H7 (cell line): Measurements from ENCODE around the gene ID2. TPM values are rescaled to one million over a fixed set of nuclear protein-coding genes. Genes with fewer than 3 reads are reported as not detected.
A peak's percentile ranks its signal among the peaks of the same experiment; 100 is the strongest.

Experiments used
- DNase-seq: peaks from one replicate; pipeline ENCODE4 v3.0.0; 2012
- H3K27me3 ChIP-seq: 2 replicates; pipeline ENCODE4 v1.6.0; 2011; ENCODE audit warnings: mild to moderate bottlenecking, low read length; ENCODE audit not compliant: control insufficient read depth, insufficient read depth
- H3K36me3 ChIP-seq: replicated peaks from 2 replicates; pipeline ENCODE4 v1.5.1; 2011; ENCODE audit warnings: low read length; ENCODE audit not compliant: control insufficient read depth, insufficient read depth
- H3K4me3 ChIP-seq: 2 replicates; pipeline ENCODE4 v1.5.1; 2011; ENCODE audit warnings: low read depth, mild to moderate bottlenecking, control low read depth, low read length, moderate library complexity; ENCODE audit not compliant: insufficient read depth
- total RNA-seq: library from RNA; depleted of rRNA; stranded (reverse); fragments of >200 nt; shearing (Covaris generic); gene quantifications from 2 replicates; pipeline ENCODE4 v1.2.3, GENCODE V29; 2014

Gene ID2
- total RNA-seq, 1 experiment from 2014 or later, result 38.7 TPM

DNA sequence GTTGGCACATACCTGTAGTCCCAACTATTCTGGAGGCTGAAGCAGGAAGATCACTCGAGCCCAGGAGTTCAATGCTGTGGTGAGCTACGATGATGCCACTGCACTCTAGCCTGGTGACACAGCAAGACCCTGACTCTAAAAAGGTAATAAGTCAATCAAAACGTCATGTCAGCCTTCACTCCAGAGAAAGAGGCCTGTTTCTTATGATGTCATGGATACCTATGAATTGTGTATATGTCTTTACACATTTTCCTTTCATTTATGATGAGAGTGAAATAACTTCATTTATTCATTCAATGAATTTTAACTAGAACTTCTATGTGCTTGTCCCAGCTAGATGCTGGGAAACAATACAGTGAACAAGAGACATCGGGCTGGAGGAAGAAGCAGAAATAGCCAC lies 25.0 kb upstream of the ID2 start:
- no peak for DNase-seq
- H3K27me3 ChIP-seq, result no peaks in the 10 kb centered on the region
- H3K4me3 ChIP-seq, result no peak overlapping the region
- no peaks in the 10 kb centered on the region for H3K36me3 ChIP-seq

DNA sequence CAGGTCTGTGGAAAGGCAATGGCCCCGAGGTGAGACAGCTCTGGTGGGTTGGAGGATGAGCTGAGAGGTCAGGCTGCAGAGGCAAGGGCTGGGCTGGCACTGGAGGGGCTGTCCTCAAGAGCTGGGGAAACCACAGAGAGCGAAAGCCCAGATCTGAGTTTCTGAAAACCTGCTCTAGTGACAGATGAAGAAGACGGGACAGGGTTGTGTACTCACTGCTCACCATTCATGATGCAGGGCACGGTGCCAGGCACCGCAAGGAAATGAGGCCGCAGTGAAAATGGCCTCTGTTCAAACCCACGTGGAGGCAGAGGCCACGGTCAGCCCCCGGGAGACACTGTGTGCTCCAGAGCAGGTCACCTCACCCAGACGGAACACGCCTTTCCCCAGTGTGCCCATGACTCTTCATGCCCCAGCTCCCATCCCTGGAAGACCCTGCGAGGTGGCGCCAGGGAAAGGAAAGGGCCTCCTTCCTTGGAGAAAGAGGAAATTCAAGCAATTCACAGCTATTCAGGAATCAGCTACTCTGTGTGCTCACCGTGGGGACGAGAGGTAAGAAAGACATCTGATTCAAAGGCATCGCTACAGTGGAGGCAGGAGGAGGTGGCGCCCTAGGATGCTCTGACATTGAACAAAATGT lies 24.3 kb upstream of the ID2 start:
- H3K27me3 ChIP-seq, result no peaks in the 10 kb centered on the region
- no peaks in the 10 kb centered on the region for H3K36me3 ChIP-seq
- no peak for DNase-seq
- H3K4me3 ChIP-seq, result no peak overlapping the region

GRCh38 chr2:8658064-8658862 lies 23.6 kb upstream of the ID2 start:
- DNase-seq, result no peak
- no peaks in the 10 kb centered on the region for H3K27me3 ChIP-seq
- no peaks in the 10 kb centered on the region for H3K36me3 ChIP-seq
- no peak overlapping the region for H3K4me3 ChIP-seq

DNA sequence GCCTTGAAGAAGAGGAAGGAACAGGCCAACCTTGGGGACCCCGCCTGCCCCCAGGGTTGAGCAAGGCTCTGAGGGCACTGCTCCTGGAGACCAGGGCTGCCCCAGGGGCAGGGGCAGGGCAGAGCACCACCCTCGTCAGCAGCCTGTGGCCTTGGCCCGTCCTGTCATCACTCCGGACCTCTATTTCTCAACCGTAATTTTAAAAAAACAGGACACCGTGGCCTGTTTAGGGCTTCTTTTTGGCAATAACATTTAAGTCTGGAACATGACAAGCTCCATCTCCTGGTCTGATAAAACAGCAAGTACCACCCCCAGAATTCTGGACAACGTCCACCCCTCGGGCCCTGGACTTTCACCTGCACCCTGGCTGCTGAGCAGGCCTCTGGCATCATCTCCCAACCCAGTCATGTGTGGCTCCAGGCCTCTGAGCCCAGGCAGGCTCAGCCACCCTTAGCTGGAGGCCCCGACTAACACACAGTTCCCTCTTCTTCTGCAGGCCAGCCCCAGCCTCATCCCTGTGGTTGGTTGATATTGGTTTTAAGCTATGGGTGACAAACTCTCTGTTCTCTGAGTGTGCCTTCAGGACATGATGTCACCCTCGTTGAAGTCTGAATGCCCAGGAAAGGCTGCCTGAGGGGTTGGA lies 22.6 kb upstream of the ID2 start:
- Histone ChIP-seq H3K4me3 (no peak overlapping the region), H3K27me3 (no peaks in the 10 kb centered on the region), H3K36me3 (no peaks in the 10 kb centered on the region)
- DNase-seq, result no peak

DNA sequence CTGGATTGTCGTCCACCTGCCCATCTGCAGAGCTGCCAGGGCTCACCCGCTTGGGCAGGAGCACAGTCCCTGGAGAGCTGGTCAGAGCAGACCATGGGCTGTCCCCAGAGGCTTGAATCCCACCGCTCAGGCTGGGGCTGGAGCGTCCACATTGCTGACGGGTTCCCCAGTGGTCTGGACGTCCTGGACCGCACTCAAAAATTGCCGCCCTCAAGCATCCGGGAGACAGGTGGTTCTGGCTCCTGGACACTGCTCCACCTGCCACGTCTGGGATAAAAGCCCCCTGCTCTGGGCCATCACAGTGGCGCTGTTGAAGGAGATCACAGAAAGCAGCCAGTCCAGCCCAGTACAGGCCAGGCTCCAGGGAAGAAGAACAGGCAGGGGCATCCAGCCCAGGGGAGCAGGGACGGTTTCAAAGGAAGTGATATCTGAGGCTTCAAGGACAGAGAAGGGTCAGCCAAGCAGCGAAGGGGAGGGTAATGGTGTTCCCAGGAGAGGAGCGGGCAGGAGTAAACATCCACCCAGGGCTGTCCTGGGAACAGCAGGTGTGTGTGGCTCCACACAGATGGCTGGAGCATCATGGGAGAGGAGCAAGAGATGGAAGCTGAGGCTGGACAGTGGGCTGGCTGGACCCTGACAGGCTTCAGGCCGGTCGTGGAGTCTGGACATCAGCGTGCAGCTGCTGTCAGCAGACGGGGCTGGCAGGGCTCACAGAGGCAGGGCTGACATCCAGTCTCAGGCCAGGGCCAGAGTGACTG lies 21.9 kb upstream of the ID2 start:
- no peaks in the 10 kb centered on the region for H3K36me3 ChIP-seq
- no peak overlapping the region for H3K4me3 ChIP-seq
- H3K27me3 ChIP-seq, result no peaks in the 10 kb centered on the region
- peak; percentile 52 for DNase-seq

DNA sequence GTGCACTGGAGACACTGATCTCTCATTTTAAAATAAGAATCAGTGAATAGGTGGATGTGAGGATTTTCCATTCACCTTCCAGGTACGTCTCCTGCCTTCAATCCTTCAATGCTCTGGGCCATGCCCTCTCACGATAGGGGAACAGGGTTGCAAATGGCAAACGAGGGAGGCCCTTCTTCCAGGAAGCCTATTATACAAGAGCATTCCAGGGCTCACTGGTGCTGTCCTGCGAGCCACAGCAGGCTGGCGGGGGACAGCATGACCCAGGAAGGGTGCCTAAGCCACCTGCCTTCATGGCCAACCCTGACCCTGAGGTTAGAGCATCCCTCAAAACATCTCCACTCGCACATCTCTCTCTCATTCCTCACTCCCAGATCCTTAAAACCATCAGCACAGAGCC lies 20.6 kb upstream of the ID2 start:
- no peak overlapping the region for H3K4me3 ChIP-seq
- no peak for DNase-seq
- no peaks in the 10 kb centered on the region for H3K27me3 ChIP-seq
- no peaks in the 10 kb centered on the region for H3K36me3 ChIP-seq

- Histone ChIP-seq H3K4me3 (no peak overlapping the region), H3K36me3 (no peaks in the 10 kb centered on the region), H3K27me3 (no peaks in the 10 kb centered on the region)
- DNase-seq, result no peak
These were observed 20.1 kb upstream of the ID2 start for GRCh38 chr2:8661736-8662135.

DNA sequence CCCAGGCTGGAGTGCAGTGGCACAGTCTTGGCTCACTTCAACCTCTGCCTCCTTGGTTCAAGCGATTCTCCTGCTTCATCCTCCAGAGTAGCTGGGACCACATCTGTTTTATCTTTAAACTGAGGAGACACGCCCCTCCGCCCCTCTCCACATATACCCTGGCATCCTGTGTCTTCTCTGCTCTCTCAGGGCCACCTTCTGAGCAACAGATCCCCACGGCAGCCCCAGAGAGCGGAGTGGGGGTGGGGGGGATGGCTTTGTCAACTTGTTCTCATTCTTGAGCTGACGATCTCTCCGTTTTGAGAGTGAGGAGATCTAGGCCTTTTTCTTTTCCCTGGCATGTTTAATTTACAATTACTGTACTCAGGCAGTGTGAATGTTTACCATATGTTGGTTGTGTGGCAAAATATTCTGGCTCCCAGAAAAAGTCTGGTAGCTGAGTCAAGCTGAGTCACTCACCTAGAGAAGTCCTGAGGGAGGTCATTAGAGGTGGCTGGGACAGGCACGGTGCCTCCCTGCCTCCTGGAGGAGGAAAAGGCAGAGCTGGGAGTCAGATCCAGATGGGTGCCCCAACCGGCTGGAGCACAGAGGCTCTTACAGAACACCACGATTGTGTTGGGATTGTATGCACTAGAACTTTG lies 19.5 kb upstream of the ID2 start:
- Histone ChIP-seq H3K4me3 (no peak overlapping the region), H3K36me3 (no peaks in the 10 kb centered on the region), H3K27me3 (no peaks in the 10 kb centered on the region)
- DNase-seq, result no peak

DNA sequence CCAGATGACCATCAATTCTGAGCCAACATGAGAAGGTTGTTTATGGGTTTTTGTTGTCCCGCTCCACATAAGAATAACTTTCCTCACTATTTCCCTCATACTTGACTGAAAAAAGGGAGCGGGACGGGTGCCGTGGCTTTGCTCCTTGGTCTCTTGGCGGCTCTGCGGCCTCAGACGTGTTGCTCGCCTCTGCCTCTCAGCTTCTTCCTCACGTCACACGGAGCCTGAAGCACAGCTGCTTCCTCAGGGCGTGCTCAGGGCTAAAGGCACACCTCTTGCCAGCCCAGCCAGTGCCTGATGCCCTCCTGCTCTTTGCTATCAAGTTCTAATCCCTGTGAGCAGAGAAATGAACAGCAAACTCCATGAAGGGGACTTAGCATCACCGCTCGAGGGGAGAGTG lies 17.9 kb upstream of the ID2 start:
- no peak for DNase-seq
- no peak overlapping the region for H3K4me3 ChIP-seq
- no peaks in the 10 kb centered on the region for H3K36me3 ChIP-seq
- H3K27me3 ChIP-seq, result no peaks in the 10 kb centered on the region

DNA sequence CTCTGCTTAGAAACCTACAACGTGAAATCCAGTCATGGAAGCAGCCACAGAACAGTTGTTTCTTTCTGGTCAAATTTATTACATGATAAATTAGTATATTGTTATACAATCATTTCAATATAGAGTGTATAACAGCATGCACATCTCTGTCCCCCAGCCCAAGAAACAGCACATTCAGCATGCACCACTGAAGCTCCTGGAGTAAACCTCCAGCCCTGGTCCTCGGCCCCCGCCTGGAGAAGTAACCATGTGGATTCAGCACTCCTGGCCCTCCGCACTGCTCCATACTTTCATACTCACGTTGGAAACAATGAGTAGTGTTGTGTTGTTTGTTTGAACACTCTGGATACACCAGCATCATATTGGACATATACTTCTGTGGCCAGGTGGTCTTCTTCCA lies 15.3 kb upstream of the ID2 start:
- no peak for DNase-seq
- H3K27me3 ChIP-seq, result no peaks in the 10 kb centered on the region

DNA sequence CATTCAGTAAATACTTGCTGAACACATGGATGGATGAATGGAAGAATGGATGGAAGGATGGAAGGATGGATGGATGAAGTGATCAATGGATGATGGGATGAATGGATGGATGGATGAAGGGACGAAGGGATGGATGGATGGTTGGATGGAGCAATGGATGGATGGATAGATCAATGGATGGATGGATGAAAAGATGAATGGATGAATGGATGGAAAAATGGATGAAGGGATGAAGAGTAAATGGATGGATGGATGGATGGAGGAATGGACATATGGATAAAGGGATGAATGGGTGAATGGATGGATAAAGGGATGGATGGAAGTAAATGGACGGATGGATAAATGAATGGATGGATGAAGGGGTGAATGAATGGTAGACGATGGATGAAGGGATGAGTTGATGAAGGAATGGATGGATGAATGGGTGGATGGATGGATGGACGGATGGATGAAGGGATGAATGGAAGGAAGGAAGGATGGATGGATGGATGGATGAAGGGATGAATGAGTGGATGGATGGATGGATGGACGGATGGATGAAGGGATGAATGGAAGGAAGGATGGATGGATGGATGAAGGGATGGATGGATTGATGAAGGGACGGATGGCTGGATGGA lies 13.9 kb upstream of the ID2 start:
- no peaks in the 10 kb centered on the region for H3K36me3 ChIP-seq
- H3K27me3 ChIP-seq, result no peaks in the 10 kb centered on the region
- H3K4me3 ChIP-seq, result no peak overlapping the region
- DNase-seq, result no peak

More for the DNA sequence above, 15.3 kb upstream of the ID2 start:
- Histone ChIP-seq H3K36me3 (no peaks in the 10 kb centered on the region), H3K4me3 (no peak overlapping the region)

- DNase-seq, result no peak
- Histone ChIP-seq H3K27me3 (no peaks in the 10 kb centered on the region), H3K4me3 (no peak overlapping the region)
These were observed 12.6 kb upstream of the ID2 start for GRCh38 chr2:8669157-8669817.

GRCh38 chr2:8670580-8670979 lies 11.3 kb upstream of the ID2 start:
- no peak overlapping the region for H3K4me3 ChIP-seq
- peaks cover 6% of the 10 kb centered on the region; the same call in 1 of the 2 replicates for H3K27me3 ChIP-seq
- no peak for DNase-seq
- no peaks in the 10 kb centered on the region for H3K36me3 ChIP-seq

More at GRCh38 chr2:8669157-8669817, 12.6 kb upstream of the ID2 start:
- H3K36me3 ChIP-seq, result no peaks in the 10 kb centered on the region
